HEK293 (cell line): ENCODE results near the gene GRAP2.
"Not testable (repeated sequence)": the region's sequence is repeated elsewhere in the genome, so short reads cannot be mapped to it uniquely, and the experiment has no call there.

Experiments used
- CTCF ChIA-PET: fragments of 350-600 bp; formaldehyde crosslinking; extraction: SDS; loops from one replicate; lab custom pipeline; 2021; ENCODE audit warnings: antibody characterized with exemption; lab: Yijun Ruan, JAX
- POLR2A ChIA-PET: fragments of 300-600 bp; formaldehyde crosslinking; extraction: SDS; loops from one replicate; lab custom pipeline; 2020; ENCODE audit warnings: antibody characterized with exemption, inconsistent platforms; lab: Yijun Ruan, JAX
- H3K27ac ChIP-seq: fragments of 200-500 bp; sonication (Bioruptor generic); 2 replicates; pipeline ENCODE4 v1.5.1; 2014; ENCODE audit warnings: low read depth, low read length, control low read depth, inconsistent platforms; ENCODE audit errors: extremely low read depth
- H3K36me3 ChIP-seq, 2 experiments: fragments of 200-500 bp in 1 of 2; sonication (Bioruptor generic) in 1 of 2; 1 replicate in 1 of 2; 2 replicates in 1 of 2; pipeline ENCODE4 v1.5.1; 2014 to 2017; ENCODE audit warnings: inconsistent platforms in 2 of 2, low read length in 2 of 2; ENCODE audit not compliant: control insufficient read depth in 2 of 2, insufficient read depth in 1 of 2
- H3K4me1 ChIP-seq: fragments of 200-500 bp; sonication (Bioruptor generic); 2 replicates; pipeline ENCODE4 v1.5.1; 2014; ENCODE audit warnings: mild to moderate bottlenecking, low read length, inconsistent platforms; ENCODE audit not compliant: control insufficient read depth, insufficient read depth
- H3K4me3 ChIP-seq: 2 replicates; pipeline ENCODE4 v1.5.1; 2011; ENCODE audit warnings: low read depth, mild to moderate bottlenecking, control low read depth, low read length, moderate library complexity
- H3K9me3 ChIP-seq: fragments of 200-500 bp; sonication (Bioruptor generic); 2 replicates; pipeline ENCODE4 v1.5.1; 2014; ENCODE audit warnings: low read depth, low read length, inconsistent platforms; ENCODE audit not compliant: control insufficient read depth, insufficient read depth
- EGR2 ChIP-seq: fragments of 450-650 bp; formaldehyde crosslinking; IDR thresholded peaks from 2 replicates; pipeline ENCODE4 v1.5.1; 2016; ENCODE audit warnings: low read depth, missing biosample characterization, missing genetic modification characterization
- GLIS1 ChIP-seq: fragments of 450-650 bp; formaldehyde crosslinking; IDR thresholded peaks from 2 replicates; pipeline ENCODE4 v1.5.1; 2016; ENCODE audit warnings: missing biosample characterization, missing genetic modification characterization
- MZF1 ChIP-seq: fragments of 450-650 bp; formaldehyde crosslinking; IDR thresholded peaks from 2 replicates; pipeline ENCODE4 v1.5.1; 2017; ENCODE audit warnings: missing biosample characterization, missing genetic modification characterization, borderline replicate concordance
- ZBTB48 ChIP-seq: fragments of 450-650 bp; formaldehyde crosslinking; IDR thresholded peaks from 2 replicates; pipeline ENCODE4 v1.5.1; 2016; ENCODE audit warnings: missing biosample characterization, missing genetic modification characterization
- ZFP69B ChIP-seq: fragments of 450-650 bp; formaldehyde crosslinking; IDR thresholded peaks from 2 replicates; pipeline ENCODE4 v1.5.1; 2016; ENCODE audit warnings: missing biosample characterization, missing genetic modification characterization
- ZNF350 ChIP-seq: fragments of 450-650 bp; formaldehyde crosslinking; IDR thresholded peaks from 2 replicates; pipeline ENCODE4 v1.5.0; 2017; ENCODE audit warnings: missing biosample characterization, mild to moderate bottlenecking, missing genetic modification characterization
- ZNF513 ChIP-seq: fragments of 450-650 bp; IDR thresholded peaks from 2 replicates; pipeline ENCODE4 v1.5.1; 2018; ENCODE audit warnings: missing biosample characterization, missing genetic modification characterization
- ZNF704 ChIP-seq: fragments of 450-650 bp; formaldehyde crosslinking; IDR thresholded peaks from 2 replicates; pipeline ENCODE4 v1.5.1; 2016; ENCODE audit warnings: missing biosample characterization, missing genetic modification characterization
- ZNF768 ChIP-seq: fragments of 450-650 bp; formaldehyde crosslinking; IDR thresholded peaks from 2 replicates; pipeline ENCODE4 v1.5.1; 2018; ENCODE audit warnings: missing biosample characterization, mild to moderate bottlenecking, missing genetic modification characterization
- ZNF776 ChIP-seq: fragments of 450-650 bp; formaldehyde crosslinking; IDR thresholded peaks from 2 replicates; pipeline ENCODE4 v1.5.0; 2017; ENCODE audit warnings: missing biosample characterization, missing genetic modification characterization, borderline replicate concordance
- ZSCAN16 ChIP-seq: fragments of 450-650 bp; formaldehyde crosslinking; IDR thresholded peaks from 2 replicates; pipeline ENCODE4 v1.5.1; 2016; ENCODE audit warnings: missing biosample characterization, missing genetic modification characterization

The GRAP2 gene

GRCh38 chr22:39991159-39991860 lies 90.4 kb downstream of the GRAP2 start:
- H3K4me3 ChIP-seq: no peak overlapping the region
- ChIA-PET POLR2A (no interaction called here), CTCF (interaction anchor here (0.7 to 1.0 kb wide), 2 partner anchors 10 to 58 kb away, joined by 3 to 5 read pairs; no protein-coding TSS in a partner anchor)
- no peak overlapping the region for H3K27ac ChIP-seq
- TF ChIP-seq ZNF350 (tag by site-specific recombination) (no peak), ZNF704 (tag by site-specific recombination) (no peak), EGR2 (no peak), ZNF776 (tag by site-specific recombination) (no peak), ZFP69B (no peak)
- H3K9me3 ChIP-seq: no peaks in the 10 kb centered on the region
- no peaks in the 10 kb centered on the region for H3K36me3 ChIP-seq
- H3K4me1 ChIP-seq: no peaks in the 10 kb centered on the region

- TF ChIP-seq MZF1 (tag by site-specific recombination) (peak; percentile 86; the same call in 1 of the 2 replicates), GLIS1 (tag by site-specific recombination) (no peak)
- ChIA-PET CTCF (interaction anchor here (0.6 to 0.7 kb wide), 2 partner anchors 59 to 364 kb away, joined by 3 to 5 read pairs; no protein-coding TSS in a partner anchor), POLR2A (no interaction called here)
- Histone ChIP-seq H3K27ac (no peak overlapping the region), H3K9me3 (no peaks in the 10 kb centered on the region), H3K4me3 (no peak overlapping the region), H3K4me1 (0 out of 2 replicates have a peak, but pooled peaks cover 3% of the 10 kb centered on the region), H3K36me3 (no peaks in the 10 kb centered on the region)
These were observed 91.4 kb downstream of the GRAP2 start for GRCh38 chr22:39992088-39992826.

- POLR2A ChIA-PET, H3K4me3 ChIP-seq, H3K36me3 ChIP-seq, H3K27ac ChIP-seq, H3K9me3 ChIP-seq, H3K4me1 ChIP-seq: not testable (repeated sequence)
- CTCF ChIA-PET: interaction anchor here (0.5 to 1.6 kb wide), 2 partner anchors 16 to 66 kb away, joined by 4 to 5 read pairs; no protein-coding TSS in a partner anchor
These were observed 92.0 kb downstream of the GRAP2 start for GRCh38 chr22:39992894-39993293.

GRCh38 chr22:39994041-39994565 lies 93.2 kb downstream of the GRAP2 start:
- TF ChIP-seq ZBTB48 (tag by site-specific recombination) (no peak), ZNF768 (tag by site-specific recombination) (no peak), ZNF513 (tag by site-specific recombination) (no peak), ZSCAN16 (tag by site-specific recombination) (no peak)
- ChIA-PET CTCF (interaction anchor here (0.5 to 1.6 kb wide), 4 partner anchors 11 to 922 kb away, joined by 3 to 4 read pairs (median 3); no protein-coding TSS in a partner anchor), POLR2A (no interaction called here)
- no peak overlapping the region for H3K27ac ChIP-seq
- no peaks in the 10 kb centered on the region for H3K9me3 ChIP-seq
- no peaks in the 10 kb centered on the region for H3K36me3 ChIP-seq
- H3K4me3 ChIP-seq: no peak overlapping the region
- 0 out of 2 replicates have a peak, but pooled peaks cover 5% of the 10 kb centered on the region for H3K4me1 ChIP-seq
